SIG-M5 treated with dmso at 0.1 percent for 504 hours (cell line): Measurements from ENCODE around the gene SLC9C2.

Experiments
- DNase-seq: peaks from one replicate; lab custom pipeline; 2025; ENCODE audit not compliant: unreplicated experiment; lab: John Stamatoyannopoulos, UW

Gene SLC9C2

GRCh38 chr1:173454966-173455524 is 147.8 kb downstream of the SLC9C2 start:
- no peak for DNase-seq

GRCh38 chr1:173453982-173454381 is 148.9 kb downstream of the SLC9C2 start:
- no peak for DNase-seq

- no peak for DNase-seq
Measured at GRCh38 chr1:173451981-173452380, 150.9 kb downstream of the SLC9C2 start.
